T-helper 1 cell treated with Interleukin-12 subunit alpha and Interleukin-12 subunit beta and Interleukin-4 antibody, amounts not matched to agents 30 μg/mL and 1 μg/mL, for 36 hours (primary cell): ENCODE results near the gene JPH2.

Experiments
- H3K27ac Mint-ChIP-seq: one replicate; pipeline ENCODE4 v1.8.0; 2021; ENCODE audit warnings: mild to moderate bottlenecking, mixed read lengths
- H3K27me3 Mint-ChIP-seq: one replicate; pipeline ENCODE4 v1.8.0; 2021; ENCODE audit warnings: low read depth, mixed read lengths
- H3K36me3 Mint-ChIP-seq: one replicate; pipeline ENCODE4 v1.8.0; 2021; ENCODE audit warnings: low read depth, mixed read lengths
- H3K4me1 Mint-ChIP-seq: one replicate; pipeline ENCODE4 v1.8.0; 2021; ENCODE audit warnings: low read depth, mixed read lengths
- H3K4me3 Mint-ChIP-seq: one replicate; pipeline ENCODE4 v1.8.0; 2021; ENCODE audit warnings: mild to moderate bottlenecking, moderate library complexity, mixed read lengths
- H3K9me3 Mint-ChIP-seq: one replicate; pipeline ENCODE4 v1.8.0; 2021; ENCODE audit warnings: mixed read lengths

Gene JPH2

DNA sequence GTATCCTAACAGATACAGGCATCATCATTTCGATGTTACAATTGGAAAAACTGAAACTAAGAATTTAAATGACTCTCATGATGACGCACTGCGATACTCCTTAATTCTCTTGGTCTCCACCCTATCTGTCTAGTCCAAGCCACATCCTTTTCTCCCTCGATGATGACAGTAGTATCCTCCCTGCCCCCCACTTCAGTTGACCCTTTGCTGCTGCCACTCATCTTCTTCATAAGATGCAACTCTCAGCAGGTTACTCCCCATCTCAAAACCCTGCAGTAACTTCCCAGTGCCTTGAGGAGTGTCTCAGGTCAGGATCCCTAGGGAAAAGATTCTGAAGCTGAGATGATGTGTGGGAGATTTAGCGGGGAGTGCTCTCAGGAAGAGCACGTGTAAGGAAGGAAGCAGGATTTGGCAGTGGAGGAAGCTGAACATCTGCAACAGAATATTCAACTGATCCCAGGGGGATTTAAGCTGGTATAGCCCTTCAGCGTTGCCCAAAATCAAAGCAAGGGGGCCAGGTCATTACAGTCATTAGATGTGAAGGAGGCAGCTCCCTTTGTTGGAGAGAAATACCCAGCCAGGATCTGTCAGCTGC is 16.1 kb downstream of the JPH2 start:
- H3K27me3 Mint-ChIP-seq = peaks cover 56% of the 10 kb centered on the region
- H3K36me3 Mint-ChIP-seq = no peaks in the 10 kb centered on the region
- H3K4me3 Mint-ChIP-seq = no peak overlapping the region
- H3K27ac Mint-ChIP-seq = no peak overlapping the region
- no peaks in the 10 kb centered on the region for H3K9me3 Mint-ChIP-seq
- H3K4me1 Mint-ChIP-seq = no peaks in the 10 kb centered on the region

GRCh38 chr20:44167736-44168135 is 19.3 kb downstream of the JPH2 start:
- H3K4me1 Mint-ChIP-seq = no peaks in the 10 kb centered on the region
- peaks cover 62% of the 10 kb centered on the region for H3K27me3 Mint-ChIP-seq
- H3K4me3 Mint-ChIP-seq = no peak overlapping the region

GRCh38 chr20:44166477-44166876 is 20.5 kb downstream of the JPH2 start:
- H3K4me3 Mint-ChIP-seq = no peak overlapping the region
- H3K9me3 Mint-ChIP-seq = no peaks in the 10 kb centered on the region
- no peaks in the 10 kb centered on the region for H3K4me1 Mint-ChIP-seq
- H3K27ac Mint-ChIP-seq = no peak overlapping the region
- no peaks in the 10 kb centered on the region for H3K36me3 Mint-ChIP-seq
- H3K27me3 Mint-ChIP-seq = peaks cover 56% of the 10 kb centered on the region

More at GRCh38 chr20:44167736-44168135, 19.3 kb downstream of the JPH2 start:
- H3K27ac Mint-ChIP-seq = no peak overlapping the region
- no peaks in the 10 kb centered on the region for H3K36me3 Mint-ChIP-seq
- no peaks in the 10 kb centered on the region for H3K9me3 Mint-ChIP-seq

DNA sequence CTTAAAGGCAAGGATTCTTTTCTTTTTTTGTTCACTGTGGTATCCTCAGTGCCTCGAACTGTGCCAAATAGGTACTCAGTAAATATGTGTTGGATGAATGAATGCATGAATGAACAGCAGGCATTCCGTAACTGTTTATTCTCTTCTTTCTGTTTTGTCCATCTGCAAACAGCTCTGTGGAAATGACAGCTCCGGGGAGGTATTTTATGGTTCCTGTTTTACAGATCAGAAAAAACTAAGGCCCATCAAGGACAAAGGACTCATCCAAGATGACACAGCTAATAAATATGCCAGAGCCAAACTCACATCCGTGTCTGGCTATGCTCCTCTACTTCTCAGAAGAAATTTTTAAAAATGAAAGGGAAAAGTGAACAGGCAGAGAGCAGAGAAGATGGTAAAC is 21.0 kb downstream of the JPH2 start:
- Mint-ChIP-seq H3K9me3 (no peaks in the 10 kb centered on the region), H3K27ac (no peak overlapping the region), H3K4me3 (no peak overlapping the region), H3K27me3 (peaks cover 52% of the 10 kb centered on the region), H3K36me3 (no peaks in the 10 kb centered on the region), H3K4me1 (no peaks in the 10 kb centered on the region)

DNA sequence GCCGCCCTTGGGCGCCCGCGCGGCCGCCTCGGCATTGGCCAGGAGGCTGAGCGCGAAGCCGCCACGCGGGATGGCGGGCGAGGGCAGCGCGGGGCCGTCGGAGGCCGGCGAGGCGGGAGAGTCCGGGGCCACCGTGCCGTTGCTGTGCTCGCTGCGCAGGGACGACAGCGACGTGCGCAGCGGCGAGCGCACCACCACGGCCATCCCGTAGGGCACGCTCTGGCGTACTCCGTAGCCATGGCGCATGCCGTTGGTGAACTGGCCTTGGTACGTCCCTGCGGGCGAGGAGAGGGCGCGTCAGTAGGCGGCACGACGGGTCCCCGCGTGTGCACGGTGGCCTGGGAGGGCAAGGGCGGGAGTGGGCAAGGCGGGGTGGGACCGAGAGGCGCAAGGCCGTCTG is 26.9 kb downstream of the JPH2 start:
- Mint-ChIP-seq H3K36me3 (no peaks in the 10 kb centered on the region), H3K27me3 (peaks cover 29% of the 10 kb centered on the region), H3K27ac (no peak overlapping the region), H3K4me1 (no peaks in the 10 kb centered on the region), H3K9me3 (no peaks in the 10 kb centered on the region), H3K4me3 (no peak overlapping the region)

GRCh38 chr20:44159711-44160110 is 27.3 kb downstream of the JPH2 start:
- Mint-ChIP-seq H3K9me3 (no peaks in the 10 kb centered on the region), H3K36me3 (no peaks in the 10 kb centered on the region), H3K4me1 (no peaks in the 10 kb centered on the region), H3K4me3 (no peak overlapping the region), H3K27me3 (peaks cover 29% of the 10 kb centered on the region), H3K27ac (no peak overlapping the region)

DNA sequence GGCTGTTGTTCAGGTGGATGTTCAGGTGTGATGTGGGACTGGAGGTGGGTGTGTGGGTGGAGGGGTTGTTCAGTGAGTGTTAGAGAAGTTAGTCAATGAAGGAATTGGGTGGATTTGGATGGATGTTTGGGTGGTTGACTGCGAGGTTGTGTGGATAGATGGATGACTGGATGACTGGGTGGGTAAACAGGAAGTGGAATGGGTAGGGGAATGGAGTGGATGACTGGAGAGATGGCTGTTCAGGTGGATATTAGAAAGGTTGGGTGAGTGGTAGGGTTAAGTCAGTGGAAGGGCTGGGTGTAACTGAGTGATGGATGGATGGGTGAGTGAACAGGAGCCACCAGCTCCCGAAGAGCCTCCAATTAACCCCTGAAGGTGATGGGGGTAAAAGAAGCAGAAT is 27.9 kb downstream of the JPH2 start:
- Mint-ChIP-seq H3K4me1 (no peaks in the 10 kb centered on the region), H3K4me3 (no peak overlapping the region), H3K27ac (no peak overlapping the region), H3K36me3 (no peaks in the 10 kb centered on the region), H3K27me3 (peaks cover 24% of the 10 kb centered on the region), H3K9me3 (no peaks in the 10 kb centered on the region)

- Mint-ChIP-seq H3K27me3 (peaks cover 17% of the 10 kb centered on the region), H3K4me1 (peaks cover 6% of the 10 kb centered on the region), H3K9me3 (no peaks in the 10 kb centered on the region), H3K4me3 (no peak overlapping the region), H3K36me3 (no peaks in the 10 kb centered on the region), H3K27ac (no peak overlapping the region)
Measured at GRCh38 chr20:44157061-44157460, 29.9 kb downstream of the JPH2 start.

GRCh38 chr20:44154521-44155001 is 32.4 kb downstream of the JPH2 start:
- H3K27ac Mint-ChIP-seq = no peak overlapping the region
- no peaks in the 10 kb centered on the region for H3K9me3 Mint-ChIP-seq
- peaks cover 2% of the 10 kb centered on the region for H3K36me3 Mint-ChIP-seq
- H3K27me3 Mint-ChIP-seq = peaks cover 21% of the 10 kb centered on the region
- no peak overlapping the region for H3K4me3 Mint-ChIP-seq
- peaks cover 6% of the 10 kb centered on the region for H3K4me1 Mint-ChIP-seq

GRCh38 chr20:44153636-44154043 is 33.3 kb downstream of the JPH2 start:
- no peak overlapping the region for H3K27ac Mint-ChIP-seq
- H3K27me3 Mint-ChIP-seq = peaks cover 17% of the 10 kb centered on the region
- no peak overlapping the region for H3K4me3 Mint-ChIP-seq
- H3K9me3 Mint-ChIP-seq = no peaks in the 10 kb centered on the region
- H3K36me3 Mint-ChIP-seq = peaks cover 2% of the 10 kb centered on the region
- peaks cover 6% of the 10 kb centered on the region for H3K4me1 Mint-ChIP-seq

DNA sequence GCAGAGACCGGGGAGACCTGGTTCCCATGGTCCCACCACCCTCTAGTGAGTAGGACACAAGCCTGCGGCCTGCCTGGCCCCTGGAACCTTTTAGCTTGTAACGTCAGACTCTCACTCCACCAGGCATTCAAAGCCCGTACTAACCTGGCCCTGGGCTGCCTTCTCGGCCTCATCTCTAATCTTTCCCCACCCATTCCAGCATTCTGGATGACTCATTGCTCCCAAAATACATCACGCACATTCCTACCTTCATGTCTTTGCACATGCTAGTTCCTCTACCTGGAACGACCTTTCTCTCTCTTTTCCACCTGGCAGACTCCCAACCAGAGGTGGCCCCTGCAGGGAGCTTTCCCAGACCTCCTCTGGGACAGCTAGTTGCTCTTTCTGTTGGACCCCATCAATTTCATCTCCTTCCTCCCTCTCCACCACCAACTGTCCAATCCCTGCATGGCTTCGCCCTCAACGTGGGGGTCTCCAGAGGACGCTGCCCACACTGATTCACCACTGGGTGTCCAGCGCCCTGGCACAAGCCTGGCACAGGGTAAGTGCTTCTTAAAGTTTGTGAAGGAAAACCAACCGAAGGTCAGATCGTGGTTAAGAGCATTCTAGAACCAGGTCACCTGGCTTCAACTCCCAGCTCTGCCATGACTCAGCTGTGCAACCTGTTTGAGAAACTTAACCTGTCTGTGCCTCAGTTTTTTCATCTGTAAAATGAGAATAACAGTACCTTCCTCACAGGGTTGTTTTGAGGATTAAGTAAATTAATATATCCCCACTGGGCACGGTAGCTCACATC is 35.2 kb downstream of the JPH2 start:
- peaks cover 6% of the 10 kb centered on the region for H3K4me1 Mint-ChIP-seq
- no peak overlapping the region for H3K4me3 Mint-ChIP-seq
- H3K27me3 Mint-ChIP-seq = peaks cover 7% of the 10 kb centered on the region
- H3K9me3 Mint-ChIP-seq = no peaks in the 10 kb centered on the region
- no peak overlapping the region for H3K27ac Mint-ChIP-seq
- H3K36me3 Mint-ChIP-seq = peaks cover 2% of the 10 kb centered on the region

DNA sequence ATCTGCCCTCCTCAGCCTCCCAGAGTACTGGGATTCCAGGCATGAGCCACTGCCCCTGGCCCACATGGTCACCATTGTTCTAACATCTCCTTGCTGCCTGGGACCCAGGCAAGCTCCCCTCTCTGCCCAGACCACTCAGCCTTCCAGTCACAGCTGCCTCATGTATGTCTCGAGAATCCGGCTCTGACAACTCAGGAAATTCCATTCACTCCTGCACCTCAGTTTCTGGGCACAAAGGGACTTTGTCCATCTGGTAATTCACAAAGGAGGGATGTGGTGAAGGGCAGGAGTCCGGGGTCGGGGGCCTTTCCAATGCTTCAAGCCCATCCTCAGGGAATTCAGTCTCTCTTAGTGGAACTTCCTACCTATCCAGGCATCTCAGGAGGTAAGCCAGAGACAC is 40.7 kb downstream of the JPH2 start:
- no peaks in the 10 kb centered on the region for H3K4me1 Mint-ChIP-seq
- H3K4me3 Mint-ChIP-seq = no peak overlapping the region
- H3K27me3 Mint-ChIP-seq = peaks cover 9% of the 10 kb centered on the region
- H3K27ac Mint-ChIP-seq = no peak overlapping the region
- no peaks in the 10 kb centered on the region for H3K9me3 Mint-ChIP-seq
- H3K36me3 Mint-ChIP-seq = no peaks in the 10 kb centered on the region

- Mint-ChIP-seq H3K36me3 (no peaks in the 10 kb centered on the region), H3K4me3 (no peak overlapping the region), H3K27ac (no peak overlapping the region), H3K27me3 (peaks cover 9% of the 10 kb centered on the region), H3K4me1 (no peaks in the 10 kb centered on the region), H3K9me3 (no peaks in the 10 kb centered on the region)
Measured at GRCh38 chr20:44145131-44145775, 41.7 kb downstream of the JPH2 start.

GRCh38 chr20:44143936-44144335 is 43.1 kb downstream of the JPH2 start:
- no peaks in the 10 kb centered on the region for H3K9me3 Mint-ChIP-seq
- H3K36me3 Mint-ChIP-seq = no peaks in the 10 kb centered on the region
- H3K4me3 Mint-ChIP-seq = no peak overlapping the region
- H3K27ac Mint-ChIP-seq = no peak overlapping the region
- no peaks in the 10 kb centered on the region for H3K4me1 Mint-ChIP-seq
- peaks cover 13% of the 10 kb centered on the region for H3K27me3 Mint-ChIP-seq

- Mint-ChIP-seq H3K4me3 (no peak overlapping the region), H3K36me3 (no peaks in the 10 kb centered on the region), H3K4me1 (no peaks in the 10 kb centered on the region), H3K9me3 (no peaks in the 10 kb centered on the region), H3K27me3 (peaks cover 15% of the 10 kb centered on the region), H3K27ac (no peak overlapping the region)
Measured at GRCh38 chr20:44142413-44142812, 44.6 kb downstream of the JPH2 start.
